SK-N-SH (cell line): ENCODE measurements around the gene TBX15. TPM values are rescaled to one million over a fixed set of nuclear protein-coding genes. Genes with fewer than 3 reads are reported as not detected.

Experiments used
- CTCF ChIA-PET: fragments of 300-600, 350-600 bp; formaldehyde crosslinking; extraction: SDS; loops from one replicate; lab custom pipeline; 2021; lab: Yijun Ruan, JAX
- POLR2A ChIA-PET: fragments of 350-600 bp; sonication (Branson Sonifier 250); formaldehyde crosslinking; extraction: SDS; loops from one replicate; lab custom pipeline; 2020; ENCODE audit warnings: antibody characterized with exemption, inconsistent platforms; lab: Yijun Ruan, JAX
- DNase-seq: peaks from one replicate; pipeline ENCODE4 v3.0.0; 2012
- H2AFZ ChIP-seq: fragments of 200-600 bp; sonication (generic); 2 replicates; pipeline ENCODE4 v1.8.1; 2016; ENCODE audit warnings: antibody characterized with exemption, mild to moderate bottlenecking, low read depth
- H3F3A ChIP-seq: fragments of 200-600 bp; sonication (generic); replicated peaks from 2 replicates; pipeline ENCODE3; 2016; ENCODE audit warnings: antibody characterized with exemption, mild to moderate bottlenecking; ENCODE audit not compliant: insufficient read depth
- H3K27ac ChIP-seq, 2 experiments: fragments of 200-500 bp in 1 of 2; fragments of 200-600 bp in 1 of 2; sonication (Bioruptor generic) in 1 of 2; sonication (generic), shearing (Covaris generic) in 1 of 2; 2 replicates each; pipeline versions ENCODE4 v1.5.1 to v1.6.1; 2014 to 2016; ENCODE audit warnings: low read depth in 2 of 2, inconsistent platforms in 1 of 2, low read length in 1 of 2, mild to moderate bottlenecking in 1 of 2, mixed read lengths in 1 of 2
- H3K27me3 ChIP-seq: fragments of 200-600 bp; sonication (generic), shearing (Covaris generic); 2 replicates; pipeline ENCODE4 v1.6.1; 2016; ENCODE audit warnings: mixed run types; ENCODE audit not compliant: insufficient read depth
- H3K36me3 ChIP-seq, 2 experiments: fragments of 200-500 bp in 1 of 2; fragments of 200-600 bp in 1 of 2; sonication (Bioruptor generic) in 1 of 2; sonication (generic) in 1 of 2; replicated peaks in 1 of 2; 2 replicates each; pipeline versions ENCODE3 to v1.5.1; 2014 to 2016; ENCODE audit warnings: low read length in 1 of 2, mild to moderate bottlenecking in 1 of 2; ENCODE audit not compliant: insufficient read depth in 2 of 2, control insufficient read depth in 1 of 2
- H3K4me1 ChIP-seq, 2 experiments: fragments of 200-500 bp in 1 of 2; fragments of 200-600 bp in 1 of 2; sonication (Bioruptor generic) in 1 of 2; sonication (generic), shearing (Covaris generic) in 1 of 2; 2 replicates each; pipeline versions ENCODE4 v1.5.1 to v1.6.1; 2014 to 2016; ENCODE audit warnings: low read depth in 1 of 2, low read length in 1 of 2, mixed run types in 1 of 2; ENCODE audit not compliant: insufficient read depth in 2 of 2, control insufficient read depth in 1 of 2
- H3K4me2 ChIP-seq: fragments of 200-600 bp; sonication (generic), shearing (Covaris generic); 2 replicates; pipeline ENCODE4 v1.6.1; 2017; ENCODE audit warnings: mixed run types
- H3K4me3 ChIP-seq, 2 experiments: fragments of 200-500 bp in 1 of 2; fragments of 200-600 bp in 1 of 2; sonication (Bioruptor generic) in 1 of 2; sonication (generic), shearing (Covaris generic) in 1 of 2; 2 replicates each; pipeline versions ENCODE4 v1.5.1 to v1.8.1; 2014 to 2016; ENCODE audit warnings: low read depth in 2 of 2, inconsistent platforms in 1 of 2, low read length in 1 of 2, mild to moderate bottlenecking in 1 of 2, mixed read lengths in 1 of 2, moderate library complexity in 1 of 2
- H3K79me2 ChIP-seq: fragments of 200-600 bp; sonication (generic); 2 replicates; pipeline ENCODE4 v1.8.1; 2017; ENCODE audit warnings: mild to moderate bottlenecking; ENCODE audit not compliant: insufficient read depth
- H3K9ac ChIP-seq: fragments of 200-600 bp; sonication (generic); 2 replicates; pipeline ENCODE4 v1.6.1; 2017; ENCODE audit warnings: mixed run types
- H3K9me2 ChIP-seq: fragments of 200-600 bp; sonication (generic); 2 replicates; pipeline ENCODE4 v1.6.1; 2017; ENCODE audit warnings: mixed run types
- H3K9me3 ChIP-seq: fragments of 200-600 bp; sonication (generic); 2 replicates; pipeline ENCODE4 v1.6.1; 2017; ENCODE audit warnings: mixed run types, mild to moderate bottlenecking, moderate library complexity
- H4K20me1 ChIP-seq: fragments of 200-600 bp; sonication (generic); 2 replicates; pipeline ENCODE4 v1.6.1; 2017; ENCODE audit warnings: mild to moderate bottlenecking, mixed run types; ENCODE audit not compliant: insufficient read depth
- CHD2 ChIP-seq: fragments of 150-350 bp; IDR thresholded peaks from 2 replicates; pipeline ENCODE4 v1.6.1; 2018; ENCODE audit warnings: low read length; ENCODE audit not compliant: partially characterized antibody
- EZH2phosphoT487 ChIP-seq: fragments of 200-600 bp; sonication (generic); IDR thresholded peaks from 2 replicates; pipeline ENCODE4 v1.6.1; 2017; ENCODE audit warnings: low read depth, mixed run types, mild to moderate bottlenecking, antibody characterized with exemption, moderate library complexity, borderline replicate concordance
- JUND ChIP-seq: IDR thresholded peaks from 2 replicates; pipeline ENCODE4 v1.4.0; 2012
- RAD21 ChIP-seq: IDR thresholded peaks from 2 replicates; pipeline ENCODE4 v1.6.1; 2012; ENCODE audit warnings: mild to moderate bottlenecking, low read length
- RCOR1 ChIP-seq: fragments of 150-350 bp; IDR thresholded peaks from 2 replicates; pipeline ENCODE4 v1.6.1; 2017; ENCODE audit warnings: antibody characterized with exemption, low read length
- SIN3A ChIP-seq: IDR thresholded peaks from 2 replicates; pipeline ENCODE4 v1.6.1; 2012; ENCODE audit warnings: low read depth, mild to moderate bottlenecking, low read length, moderate library complexity, borderline replicate concordance
- ZBTB33 ChIP-seq: IDR thresholded peaks from 2 replicates; pipeline ENCODE4 v1.4.0; 2012; ENCODE audit warnings: low read depth, borderline replicate concordance
- WGBS: methylation state at CpG from one replicate; pipeline ENCODE4 v1.1.6; 2017; ENCODE audit warnings: low lambda C conversion rate; 5-methylcytosine and 5-hydroxymethylcytosine counted together
- polyA plus RNA-seq, 3 experiments: library from polyadenylated mRNA; depleted of rRNA; stranded (reverse); fragments of >200 nt; gene quantifications; 2 replicates each; pipeline ENCODE4 v1.2.3, GENCODE V29; 2012

TBX15 gene
- polyA plus RNA-seq, 1 of the 3 experiments (the other 2 are of a cell fraction): 0.02 TPM

- H2AFZ ChIP-seq: no peak overlapping the region
- no peak overlapping the region for H3K9ac ChIP-seq
- POLR2A ChIA-PET: no interaction called here
- no peak for TF ChIP-seq ZBTB33
- no peak for TF ChIP-seq SIN3A
- TF ChIP-seq JUND: no peak
- no peak for TF ChIP-seq CHD2
- TF ChIP-seq RAD21: no peak
- TF ChIP-seq, all 33 proteins: peak for 0
- Histone ChIP-seq H4K20me1 (no peaks in the 10 kb centered on the region), H3K4me1 (no peaks in the 10 kb centered on the region), H3K36me3 (no peaks in the 10 kb centered on the region), H3K9me3 (no peaks in the 10 kb centered on the region), H3K9me2 (no peaks in the 10 kb centered on the region), H3K79me2 (no peaks in the 10 kb centered on the region), H3F3A (no peaks in the 10 kb centered on the region), H3K4me3 (no peak overlapping the region), H3K4me2 (no peak overlapping the region), H3K27me3 (peaks cover 88% of the 10 kb centered on the region), H3K27ac (no peak overlapping the region)
- WGBS: 26% methylated on average over 9 of the region's 9 CpGs
- no peak for DNase-seq
- CTCF ChIA-PET: interaction anchor here (0.9 to 3.1 kb wide), 2 partner anchors 15 to 281 kb away, joined by 3 to 19 read pairs; no protein-coding TSS in a partner anchor
Observed at GRCh38 chr1:118993700-118994026, 5.5 kb upstream of the TBX15 start.

- H3K9me2 ChIP-seq: no peaks in the 10 kb centered on the region
- no peaks in the 10 kb centered on the region for H3K9me3 ChIP-seq
- POLR2A ChIA-PET: no interaction called here
- H3K4me1 ChIP-seq: no peaks in the 10 kb centered on the region
- no peak for TF ChIP-seq RCOR1
- peak; percentile 100; the same call in 1 of the 2 replicates for TF ChIP-seq EZH2phosphoT487
- no peaks in the 10 kb centered on the region for H3F3A ChIP-seq
- H3K27me3 ChIP-seq: peaks cover 88% of the 10 kb centered on the region
- CTCF ChIA-PET: interaction anchor here (0.9 to 3.1 kb wide), 2 partner anchors 11 to 15 kb away, joined by 3 to 19 read pairs; no protein-coding TSS in a partner anchor
- no peak overlapping the region for H2AFZ ChIP-seq
- no peak overlapping the region for H3K27ac ChIP-seq
- H4K20me1 ChIP-seq: no peaks in the 10 kb centered on the region
- H3K9ac ChIP-seq: no peak overlapping the region
- 13% methylated on average over 36 of the region's 53 CpGs for WGBS
- no peaks in the 10 kb centered on the region for H3K36me3 ChIP-seq
- H3K4me2 ChIP-seq: no peak overlapping the region
- H3K79me2 ChIP-seq: no peaks in the 10 kb centered on the region
- DNase-seq: no peak
- H3K4me3 ChIP-seq: no peak overlapping the region
Observed at GRCh38 chr1:118992868-118993699, 4.9 kb upstream of the TBX15 start.
